Stimulated activated effector memory CD8-positive, alpha-beta T cell treated with anti-CD3 and anti-CD28 coated beads, Interleukin-12 subunit alpha, Interleukin-12 subunit beta, amount 100 ng/mL, for 72 hours (primary cell): ENCODE data around the gene PIK3C2B.
"Not testable (repeated sequence)": the region's sequence is repeated elsewhere in the genome, so short reads cannot be mapped to it uniquely, and the experiment has no call there.

Source experiments
- ATAC-seq: fragments of 150-1000 bp; cut with Tn5 transposase; 2 replicates; pipeline ENCODE4 v1.10.0; 2021
- DNase-seq, 2 donors: peaks; one replicate each; pipeline ENCODE4 v3.0.0; 2021 to 2022; ENCODE audit warnings: low spot score in 2 of 2
- H3K27ac Mint-ChIP-seq: one replicate; pipeline ENCODE4 v1.8.0; 2022; ENCODE audit warnings: mild to moderate bottlenecking, mixed read lengths
- H3K36me3 Mint-ChIP-seq: one replicate; pipeline ENCODE4 v1.8.0; 2022; ENCODE audit warnings: mild to moderate bottlenecking, mixed read lengths
- H3K4me1 Mint-ChIP-seq: one replicate; pipeline ENCODE4 v1.8.0; 2022; ENCODE audit warnings: mixed read lengths
- H3K4me3 Mint-ChIP-seq: one replicate; pipeline ENCODE4 v1.8.0; 2022; ENCODE audit warnings: mild to moderate bottlenecking, mixed read lengths
- H3K9me3 Mint-ChIP-seq: one replicate; pipeline ENCODE4 v1.8.0; 2022; ENCODE audit warnings: mixed read lengths

The PIK3C2B gene

DNA sequence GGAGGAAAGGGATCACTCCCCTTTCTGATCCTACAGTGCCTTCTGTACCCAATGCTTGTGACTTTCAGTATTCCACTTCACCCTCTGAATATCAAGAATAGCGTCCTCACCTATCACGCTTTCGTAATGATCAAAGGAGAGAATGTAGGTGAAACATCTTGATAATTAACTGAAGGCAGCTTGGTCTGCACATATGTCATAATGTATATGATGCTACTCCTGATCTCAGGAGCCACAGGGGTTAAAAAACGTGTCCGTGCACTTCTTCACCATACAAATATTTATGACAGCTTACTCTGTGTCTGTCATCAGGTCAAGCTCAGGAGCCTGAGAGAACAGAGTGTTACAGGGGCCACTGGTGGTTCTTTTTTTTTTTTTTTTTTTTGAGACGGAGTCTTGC lies 1.2 kb upstream of the PIK3C2B start:
- Mint-ChIP-seq H3K36me3 (peaks cover 7% of the 10 kb centered on the region), H3K4me1 (peaks cover 43% of the 10 kb centered on the region), H3K4me3 (peak overlapping the region; percentile 91), H3K9me3 (no peaks in the 10 kb centered on the region), H3K27ac (peak overlapping the region; percentile 88)
- DNase-seq (no peak), ATAC-seq (no peak)

DNA sequence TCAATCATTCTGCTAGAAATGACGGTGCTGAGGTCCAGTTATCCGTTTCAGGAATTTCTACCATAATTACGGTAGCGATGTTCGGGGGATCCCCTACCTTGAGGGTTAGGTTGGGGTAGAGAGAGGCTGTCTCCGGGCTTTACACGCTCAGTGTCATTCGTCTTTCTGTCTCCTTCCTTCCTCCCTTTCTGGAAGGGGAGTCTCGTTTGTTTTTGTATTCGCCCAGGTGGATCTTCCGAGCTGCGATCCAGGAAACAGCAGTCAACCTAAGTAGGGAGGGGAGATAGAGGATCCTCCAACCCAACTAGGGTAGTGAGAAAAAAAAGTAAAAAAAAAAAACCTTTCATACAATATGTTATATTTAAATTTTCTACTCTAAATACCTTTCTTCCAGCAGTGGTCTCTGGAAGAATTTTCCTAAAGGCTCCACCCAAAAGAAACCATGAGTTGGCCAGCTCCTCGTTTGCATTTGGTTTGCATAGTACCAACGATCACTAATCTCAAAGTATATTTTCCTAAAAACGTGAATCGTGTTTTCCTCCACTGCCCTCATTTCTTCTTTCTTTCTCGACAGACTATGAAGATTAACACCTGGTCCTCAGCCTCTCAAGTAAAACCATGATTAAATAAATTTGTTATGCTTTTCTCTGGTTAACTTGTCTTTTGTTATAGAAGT lies 611 bp upstream of the PIK3C2B start:
- ATAC-seq (peak; percentile 67), DNase-seq (no peak)
- Mint-ChIP-seq H3K27ac (peak overlapping the region; percentile 88), H3K9me3 (no peaks in the 10 kb centered on the region), H3K4me3 (peak overlapping the region; percentile 91), H3K4me1 (peaks cover 47% of the 10 kb centered on the region), H3K36me3 (peaks cover 13% of the 10 kb centered on the region)

DNA sequence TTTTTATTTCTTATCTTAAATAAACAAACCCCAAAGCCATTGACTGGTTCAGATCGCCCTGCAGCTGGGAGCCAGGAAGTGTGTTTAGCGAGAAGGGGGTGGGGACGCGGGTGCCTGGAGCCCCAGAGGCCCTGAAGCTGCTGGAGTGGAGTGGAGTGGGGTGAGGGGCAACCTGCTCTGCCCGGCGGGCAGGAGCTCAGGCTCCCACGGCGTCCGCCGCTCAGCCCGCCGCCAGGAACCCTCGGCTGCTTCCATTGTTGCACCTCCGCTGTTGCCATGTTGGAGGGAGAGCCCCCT lies 673 bp downstream of the PIK3C2B start:
- Mint-ChIP-seq H3K27ac (peak overlapping the region; percentile 88), H3K9me3 (no peaks in the 10 kb centered on the region), H3K36me3 (peaks cover 22% of the 10 kb centered on the region), H3K4me1 (peaks cover 53% of the 10 kb centered on the region), H3K4me3 (peak overlapping the region; percentile 91)
- DNase-seq (no peak), ATAC-seq (peak; percentile 61)

DNA sequence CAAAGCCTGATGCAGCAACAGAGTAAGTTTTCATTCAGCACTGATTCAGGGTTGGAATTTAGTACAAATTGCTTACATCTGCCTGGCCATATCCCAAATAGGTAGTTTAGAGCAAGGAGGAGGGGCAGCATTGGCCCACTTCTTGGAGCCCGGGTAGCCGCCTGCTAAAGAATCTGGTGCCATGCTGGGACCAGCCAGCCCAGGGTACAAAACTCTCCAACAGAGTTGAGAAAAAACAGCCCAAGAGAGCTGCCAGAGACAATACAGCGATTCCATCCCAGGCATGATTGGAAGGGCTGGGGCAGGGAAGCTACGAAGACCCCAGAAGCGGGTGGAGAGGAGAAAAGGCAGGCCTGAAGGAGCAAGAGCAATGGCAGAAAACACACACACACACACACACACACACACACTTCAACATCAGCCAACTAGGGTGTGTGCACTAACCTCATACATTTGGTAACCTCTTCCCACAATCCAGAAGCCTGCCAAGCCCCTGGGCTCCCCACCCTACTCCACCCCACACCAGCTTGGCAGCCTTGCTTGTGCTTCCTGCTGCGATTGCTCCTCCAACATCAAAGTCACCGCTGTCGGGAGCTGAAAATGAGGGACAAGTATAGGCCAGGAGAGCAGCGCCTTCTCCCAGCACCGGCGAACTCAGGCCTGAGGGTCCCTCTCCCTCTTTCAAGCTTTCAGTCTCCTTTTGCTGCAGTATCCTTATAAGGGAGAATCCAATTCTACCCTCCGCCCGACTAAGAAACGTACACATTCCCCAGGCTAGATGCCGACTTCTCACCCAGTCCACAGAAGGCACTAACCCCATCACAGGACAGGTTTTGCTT lies 1.2 kb downstream of the PIK3C2B start:
- H3K9me3 Mint-ChIP-seq = no peaks in the 10 kb centered on the region
- H3K4me3 Mint-ChIP-seq = peak overlapping the region; percentile 91
- H3K4me1 Mint-ChIP-seq = peaks cover 58% of the 10 kb centered on the region
- no peak for ATAC-seq
- H3K36me3 Mint-ChIP-seq = peaks cover 24% of the 10 kb centered on the region
- peak overlapping the region; percentile 88 for H3K27ac Mint-ChIP-seq
- DNase-seq = no peak

DNA sequence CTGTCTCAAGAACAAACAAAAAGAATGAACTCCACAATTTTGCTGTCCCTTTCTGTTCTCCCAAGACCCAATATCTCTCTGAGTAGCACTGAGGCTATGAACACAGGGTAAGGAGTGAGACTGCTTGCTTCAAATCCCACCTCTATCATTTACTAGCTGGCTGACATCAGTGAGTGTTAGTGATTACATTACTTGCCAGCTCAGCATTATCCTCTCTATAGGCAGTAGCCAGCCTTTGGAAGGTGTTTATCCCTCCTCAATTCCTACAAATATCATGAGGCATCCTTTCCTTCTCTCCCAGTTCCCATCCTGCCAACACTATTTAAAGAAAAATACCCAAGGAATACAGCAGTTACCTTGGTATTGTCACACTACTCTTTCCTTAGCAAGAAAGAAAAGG lies 3.0 kb downstream of the PIK3C2B start:
- Mint-ChIP-seq H3K36me3 (peaks cover 24% of the 10 kb centered on the region), H3K9me3 (no peaks in the 10 kb centered on the region), H3K4me1 (peaks cover 67% of the 10 kb centered on the region), H3K4me3 (peak overlapping the region; percentile 91), H3K27ac (peak overlapping the region; percentile 83)
- DNase-seq (no peak), ATAC-seq (no peak)

DNA sequence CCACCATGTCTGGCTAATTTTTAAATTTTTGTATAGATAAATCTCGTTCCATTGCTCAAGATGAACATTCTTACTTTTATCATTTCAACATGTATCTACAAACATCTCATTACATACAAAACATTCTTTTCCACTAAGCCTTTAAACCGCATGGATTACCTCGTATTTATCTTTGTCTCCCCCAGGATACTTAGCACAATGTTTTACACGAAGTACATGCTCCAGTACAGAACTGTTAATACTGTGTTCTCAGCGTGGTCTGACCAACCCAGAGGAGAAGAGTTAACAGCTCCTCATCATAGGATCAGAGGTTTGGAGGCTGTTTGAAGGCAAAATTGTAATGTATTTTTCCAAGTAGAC lies 7.4 kb downstream of the PIK3C2B start:
- ATAC-seq = no peak
- no peaks in the 10 kb centered on the region for H3K9me3 Mint-ChIP-seq

DNA sequence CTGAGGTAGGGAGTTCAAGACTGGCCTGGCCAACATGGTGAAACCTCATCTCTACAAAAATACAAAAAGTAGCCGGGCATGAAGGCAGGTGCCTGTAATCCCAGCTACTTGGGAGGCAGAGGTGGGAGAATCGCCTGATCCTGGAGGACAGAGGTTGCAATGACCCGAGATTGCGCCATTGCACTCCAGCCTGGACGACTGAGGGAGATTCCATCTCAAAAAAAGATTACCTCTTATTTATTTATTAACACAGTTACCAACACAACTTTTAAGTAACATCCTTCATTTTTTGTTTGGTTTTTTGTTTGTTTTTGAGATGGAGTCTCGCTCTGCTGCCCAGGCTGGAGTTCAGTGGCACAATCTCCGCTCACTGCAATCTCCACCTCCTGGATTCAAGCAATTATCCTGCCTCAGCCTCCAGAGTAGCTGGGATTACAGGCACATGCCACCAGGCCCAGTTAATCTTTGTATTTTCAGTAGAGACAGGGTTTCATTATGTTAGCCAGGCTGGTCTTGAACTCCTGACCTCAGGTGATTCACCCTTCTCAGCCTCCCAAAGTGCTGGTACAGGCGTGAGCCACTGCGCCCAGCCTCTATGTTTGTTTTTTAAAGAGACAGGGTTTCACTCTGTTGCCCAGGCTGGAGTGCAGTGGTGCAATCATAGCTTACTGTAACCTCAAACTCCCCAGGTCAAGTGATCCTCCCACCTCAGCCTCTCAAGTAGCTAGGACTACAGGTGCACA lies 7.9 kb downstream of the PIK3C2B start:
- DNase-seq, H3K4me3 Mint-ChIP-seq, H3K9me3 Mint-ChIP-seq, H3K27ac Mint-ChIP-seq: not testable (repeated sequence)
- peak; percentile 36 for ATAC-seq
- H3K36me3 Mint-ChIP-seq = peaks cover 26% of the 10 kb centered on the region
- H3K4me1 Mint-ChIP-seq = peaks cover 65% of the 10 kb centered on the region

More for the DNA sequence above, 7.4 kb downstream of the PIK3C2B start:
- Mint-ChIP-seq H3K27ac (no peak overlapping the region), H3K36me3 (peaks cover 26% of the 10 kb centered on the region), H3K4me1 (peaks cover 65% of the 10 kb centered on the region), H3K4me3 (no peak overlapping the region)
- no peak for DNase-seq

DNA sequence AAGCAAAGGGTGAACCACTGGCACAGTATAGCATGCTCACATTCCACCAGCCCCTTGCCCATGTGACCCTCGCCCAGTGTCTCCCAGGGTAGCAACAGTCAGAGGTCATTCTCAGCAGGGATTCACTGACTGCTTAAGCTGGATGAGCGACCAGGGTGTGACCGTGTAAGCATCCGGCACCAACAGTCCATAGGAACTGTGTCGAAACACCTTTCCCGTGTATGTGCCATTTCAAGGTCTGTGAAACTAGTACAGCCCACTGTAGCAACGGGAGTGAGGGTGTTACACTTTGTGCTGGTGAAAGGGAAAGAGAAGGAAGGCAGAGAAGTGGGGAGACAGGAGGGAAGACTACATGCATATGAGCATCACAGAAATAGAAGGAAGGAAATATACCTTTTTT lies 10.8 kb downstream of the PIK3C2B start:
- H3K4me3 Mint-ChIP-seq = no peak overlapping the region
- no peaks in the 10 kb centered on the region for H3K9me3 Mint-ChIP-seq
- peaks cover 75% of the 10 kb centered on the region for H3K4me1 Mint-ChIP-seq
- no peak overlapping the region for H3K27ac Mint-ChIP-seq
- peaks cover 14% of the 10 kb centered on the region for H3K36me3 Mint-ChIP-seq
- ATAC-seq = no peak
- no peak for DNase-seq

DNA sequence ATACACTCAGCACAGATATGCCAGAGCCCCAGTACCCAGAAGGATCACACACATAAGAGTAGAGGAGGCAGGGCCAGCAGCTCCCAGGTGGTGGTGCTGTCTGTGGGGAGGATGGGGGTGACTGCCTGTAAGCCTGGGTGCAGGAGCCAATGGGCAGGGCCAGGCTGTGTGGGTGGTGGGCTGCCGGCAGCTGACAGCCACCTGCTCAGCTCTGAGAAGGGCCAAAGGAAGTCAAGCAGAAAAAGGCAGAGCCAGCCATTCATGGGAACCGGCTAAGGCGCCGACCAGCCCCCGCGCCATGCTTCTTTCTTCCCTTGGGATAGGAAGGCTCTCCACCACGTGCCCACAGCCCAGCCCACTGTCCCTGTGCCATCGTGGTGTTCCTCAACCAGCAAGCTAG lies 14.1 kb downstream of the PIK3C2B start:
- peaks cover 88% of the 10 kb centered on the region for H3K4me1 Mint-ChIP-seq
- ATAC-seq = peak; percentile 40
- peak overlapping the region; percentile 92 for H3K27ac Mint-ChIP-seq
- peaks cover 14% of the 10 kb centered on the region for H3K36me3 Mint-ChIP-seq
- H3K4me3 Mint-ChIP-seq = peak overlapping the region; percentile 3
- DNase-seq = no peak
- no peaks in the 10 kb centered on the region for H3K9me3 Mint-ChIP-seq

DNA sequence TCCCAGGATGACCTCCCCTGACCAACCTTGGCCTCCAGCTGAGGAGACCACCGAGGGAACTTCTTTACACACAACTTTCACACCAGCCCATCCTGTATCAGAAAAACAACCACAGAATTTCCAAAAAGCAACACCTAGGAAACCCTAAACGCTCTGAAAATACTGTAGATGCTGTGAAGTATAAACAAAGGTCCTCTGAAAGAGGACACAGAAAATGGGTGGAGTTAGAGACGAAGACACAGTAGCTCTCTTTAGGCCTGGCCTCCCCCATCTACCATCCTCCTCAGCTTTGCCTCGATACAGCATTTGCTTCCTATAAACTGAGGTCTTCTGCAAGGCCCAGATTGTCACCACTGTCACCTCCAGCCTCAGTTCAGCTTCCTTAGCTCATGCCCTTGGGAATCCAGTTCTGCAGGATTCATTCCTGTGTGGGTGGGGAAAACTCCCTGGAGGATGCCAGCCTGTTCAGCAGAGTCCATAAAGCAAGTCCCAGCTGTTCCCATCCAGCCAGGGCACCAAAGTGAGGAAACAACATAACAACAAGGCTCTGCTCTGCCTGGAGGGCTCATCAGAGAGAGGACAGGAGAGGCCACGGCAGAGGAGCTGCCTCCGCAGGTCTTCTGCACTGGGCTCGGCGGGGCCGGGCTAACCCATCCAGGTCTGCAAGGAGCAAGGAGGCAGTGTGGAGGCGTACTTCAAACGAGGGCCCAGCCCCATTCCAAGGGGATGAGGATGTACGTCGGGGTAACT lies 15.0 kb downstream of the PIK3C2B start:
- peak overlapping the region; percentile 92 for H3K27ac Mint-ChIP-seq
- H3K9me3 Mint-ChIP-seq = no peaks in the 10 kb centered on the region
- ATAC-seq (no peak), DNase-seq (no peak)
- H3K36me3 Mint-ChIP-seq = peaks cover 6% of the 10 kb centered on the region
- H3K4me3 Mint-ChIP-seq = peak overlapping the region; percentile 8
- H3K4me1 Mint-ChIP-seq = peaks cover 89% of the 10 kb centered on the region

DNA sequence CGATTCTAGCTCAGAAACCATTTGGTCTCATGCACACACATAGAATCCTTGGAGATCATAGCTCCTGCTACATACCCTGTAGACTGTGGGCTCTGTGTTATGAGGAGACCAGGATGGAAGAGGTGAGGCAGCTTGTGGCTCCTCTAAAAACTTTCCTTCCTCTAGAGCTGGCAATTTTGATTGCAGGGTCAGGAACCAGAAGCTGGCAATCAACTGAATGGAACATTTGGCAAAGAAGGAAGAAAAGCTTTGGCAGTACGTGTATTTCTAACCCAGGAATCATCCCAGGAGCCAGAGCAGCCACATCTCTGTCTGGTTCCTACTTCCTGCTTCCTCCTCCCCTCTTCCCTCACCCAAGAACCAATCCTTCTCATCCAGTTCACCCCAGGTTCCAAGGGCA lies 15.7 kb downstream of the PIK3C2B start:
- Mint-ChIP-seq H3K36me3 (peaks cover 5% of the 10 kb centered on the region), H3K4me3 (peak overlapping the region; percentile 8), H3K27ac (peak overlapping the region; percentile 92), H3K4me1 (peaks cover 92% of the 10 kb centered on the region), H3K9me3 (no peaks in the 10 kb centered on the region)
- ATAC-seq = no peak
- no peak for DNase-seq

DNA sequence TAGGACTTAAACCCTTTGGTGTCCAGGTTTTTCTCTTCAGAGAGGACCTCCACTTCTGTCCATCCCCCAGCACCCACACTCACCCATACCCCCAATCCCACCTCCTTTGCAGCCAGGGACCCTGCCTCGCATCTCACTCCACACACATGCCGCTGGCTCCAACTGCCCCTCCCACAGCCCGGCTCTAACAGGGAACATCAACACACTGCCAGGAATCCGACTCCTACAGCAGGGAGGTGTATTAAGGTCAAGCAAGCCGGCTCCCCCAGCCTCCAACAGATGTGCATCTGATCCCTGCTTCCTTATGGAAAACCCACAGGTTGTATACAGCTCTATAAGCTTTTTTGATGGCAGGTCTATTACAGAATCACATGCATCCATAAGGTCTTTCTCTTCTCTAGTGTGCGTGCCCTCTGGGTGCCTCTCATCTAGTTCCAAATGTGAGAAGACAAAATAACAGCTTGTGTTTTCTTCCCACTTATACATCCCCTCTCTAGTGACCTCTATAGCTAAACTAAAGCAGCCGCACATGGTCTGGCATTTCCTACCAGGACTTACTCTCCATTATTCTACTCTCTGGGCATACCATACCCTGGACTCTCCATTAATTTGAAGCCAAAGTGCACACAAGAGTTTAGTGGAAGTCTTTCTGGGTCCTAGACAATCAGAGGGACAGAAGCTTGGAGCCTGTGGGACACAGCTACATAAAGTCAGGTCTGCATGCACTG lies 16.3 kb downstream of the PIK3C2B start:
- H3K4me1 Mint-ChIP-seq = peaks cover 92% of the 10 kb centered on the region
- ATAC-seq = no peak
- H3K36me3 Mint-ChIP-seq = peaks cover 5% of the 10 kb centered on the region
- H3K9me3 Mint-ChIP-seq = no peaks in the 10 kb centered on the region
- no peak for DNase-seq
- H3K4me3 Mint-ChIP-seq = no peak overlapping the region
- H3K27ac Mint-ChIP-seq = peak overlapping the region; percentile 92

DNA sequence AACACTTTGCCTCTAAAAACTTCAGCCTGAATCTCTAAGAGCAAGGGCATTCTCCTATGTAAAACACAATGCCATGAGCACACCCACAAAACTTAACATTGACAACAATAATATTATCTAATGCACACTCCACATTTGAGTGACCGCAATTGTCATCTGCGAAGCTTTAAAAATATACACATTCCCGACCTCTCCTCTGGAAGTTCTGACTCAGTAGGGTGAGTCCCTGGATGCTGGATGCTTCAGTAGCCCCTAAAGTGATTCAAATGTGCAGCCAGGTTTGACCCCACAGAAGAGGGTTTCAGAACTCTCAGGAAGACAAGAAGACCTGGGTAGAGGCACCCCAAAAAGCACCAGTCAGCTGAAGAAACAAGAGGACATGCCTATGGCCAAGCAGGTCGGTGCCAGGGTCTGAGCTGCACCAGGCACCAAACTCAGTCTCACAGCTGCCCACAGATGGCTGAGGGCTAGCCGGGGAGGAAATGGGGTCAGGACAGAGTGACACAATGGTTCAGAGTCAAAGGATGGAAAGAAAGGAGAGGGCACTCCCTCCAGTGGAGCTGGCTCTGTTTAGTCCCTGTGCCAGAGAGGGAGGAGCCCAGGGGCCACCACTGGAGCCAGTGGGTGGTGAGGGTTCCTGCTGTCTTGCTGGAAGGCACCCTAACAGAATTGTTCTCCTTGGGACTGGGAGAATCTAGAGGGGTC lies 17.4 kb downstream of the PIK3C2B start:
- H3K4me1 Mint-ChIP-seq = peaks cover 83% of the 10 kb centered on the region

DNA sequence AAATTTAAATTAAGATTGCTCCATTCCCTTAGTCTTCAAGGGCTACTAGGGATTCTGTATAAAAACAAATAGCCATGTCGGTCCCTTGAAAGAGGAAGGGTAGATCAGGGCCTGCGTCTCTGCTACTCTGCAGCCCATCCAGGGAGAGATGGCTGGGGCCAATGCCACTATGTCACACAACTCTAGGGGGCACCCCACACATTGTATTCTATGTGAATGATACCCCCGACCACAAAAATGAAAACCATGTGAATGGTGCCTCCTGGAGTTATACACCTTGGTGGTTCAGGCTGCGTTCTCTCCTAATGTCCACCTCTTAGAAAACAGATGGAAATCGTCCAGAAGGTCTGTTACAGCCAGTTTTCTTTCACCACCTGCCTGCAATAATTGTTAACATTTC lies 18.0 kb downstream of the PIK3C2B start:
- no peak overlapping the region for H3K4me3 Mint-ChIP-seq
- ATAC-seq (no peak), DNase-seq (no peak)
- no peak overlapping the region for H3K27ac Mint-ChIP-seq
- H3K36me3 Mint-ChIP-seq = peaks cover 5% of the 10 kb centered on the region
- no peaks in the 10 kb centered on the region for H3K9me3 Mint-ChIP-seq
- H3K4me1 Mint-ChIP-seq = peaks cover 77% of the 10 kb centered on the region

More for the DNA sequence above, 17.4 kb downstream of the PIK3C2B start:
- ATAC-seq (peak; percentile 57), DNase-seq (no peak)
- H3K27ac Mint-ChIP-seq = peak overlapping the region; percentile 92
- no peak overlapping the region for H3K4me3 Mint-ChIP-seq
- H3K9me3 Mint-ChIP-seq = no peaks in the 10 kb centered on the region
- H3K36me3 Mint-ChIP-seq = peaks cover 5% of the 10 kb centered on the region
